LHCN-M2 (cell line): ENCODE results near the gene CDH5. TPM values are rescaled to one million over a fixed set of nuclear protein-coding genes. Genes with fewer than 3 reads are reported as not detected.

Source experiments
- DNase-seq: peaks from one replicate; pipeline ENCODE4 v3.0.0-alpha.2; 2012; ENCODE audit warnings: low read depth
- total RNA-seq: library from RNA; depleted of rRNA; stranded (reverse); fragments of >200 nt; gene quantifications from 2 replicates; pipeline ENCODE4 v1.2.3, GENCODE V29; 2014

Gene CDH5
- total RNA-seq, 1 experiment from 2014 or later = not detected

DNA sequence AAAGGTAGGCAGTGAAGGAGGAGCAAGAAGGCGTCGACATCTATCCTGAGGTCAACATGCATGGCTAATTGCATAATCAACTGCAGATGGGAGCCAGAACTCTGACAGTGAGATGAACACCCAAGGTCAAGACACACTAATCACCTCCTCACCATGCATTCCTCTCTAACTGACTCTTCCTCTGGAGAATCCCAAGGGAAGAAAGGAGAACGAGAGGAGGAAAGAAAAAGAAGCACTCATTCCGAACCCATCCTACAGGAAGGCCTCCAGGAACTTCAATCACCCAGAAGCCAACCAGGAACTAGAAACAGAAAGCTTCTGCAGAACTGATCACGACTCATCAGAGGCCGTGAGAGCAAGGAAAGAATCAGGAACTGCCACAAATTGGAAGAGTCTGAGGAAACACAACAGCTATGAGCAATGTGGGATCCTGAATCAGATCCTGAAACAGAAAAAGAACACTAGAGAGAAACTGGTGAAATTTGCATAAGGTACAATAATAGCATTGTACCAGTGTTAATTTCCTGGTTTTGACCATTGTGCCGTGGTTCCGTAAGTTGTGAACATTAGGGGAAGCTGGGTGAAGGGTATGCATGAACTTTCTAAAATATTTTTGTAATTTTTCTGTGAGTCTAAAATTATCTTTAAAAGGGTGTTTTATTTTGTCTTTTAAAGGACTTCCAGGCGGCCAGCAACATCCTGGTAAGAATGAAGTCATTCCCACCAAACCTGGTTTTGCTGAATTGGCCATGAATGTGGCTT, 50.6 kb downstream of the CDH5 start:
- DNase-seq = peak; percentile 62

DNA sequence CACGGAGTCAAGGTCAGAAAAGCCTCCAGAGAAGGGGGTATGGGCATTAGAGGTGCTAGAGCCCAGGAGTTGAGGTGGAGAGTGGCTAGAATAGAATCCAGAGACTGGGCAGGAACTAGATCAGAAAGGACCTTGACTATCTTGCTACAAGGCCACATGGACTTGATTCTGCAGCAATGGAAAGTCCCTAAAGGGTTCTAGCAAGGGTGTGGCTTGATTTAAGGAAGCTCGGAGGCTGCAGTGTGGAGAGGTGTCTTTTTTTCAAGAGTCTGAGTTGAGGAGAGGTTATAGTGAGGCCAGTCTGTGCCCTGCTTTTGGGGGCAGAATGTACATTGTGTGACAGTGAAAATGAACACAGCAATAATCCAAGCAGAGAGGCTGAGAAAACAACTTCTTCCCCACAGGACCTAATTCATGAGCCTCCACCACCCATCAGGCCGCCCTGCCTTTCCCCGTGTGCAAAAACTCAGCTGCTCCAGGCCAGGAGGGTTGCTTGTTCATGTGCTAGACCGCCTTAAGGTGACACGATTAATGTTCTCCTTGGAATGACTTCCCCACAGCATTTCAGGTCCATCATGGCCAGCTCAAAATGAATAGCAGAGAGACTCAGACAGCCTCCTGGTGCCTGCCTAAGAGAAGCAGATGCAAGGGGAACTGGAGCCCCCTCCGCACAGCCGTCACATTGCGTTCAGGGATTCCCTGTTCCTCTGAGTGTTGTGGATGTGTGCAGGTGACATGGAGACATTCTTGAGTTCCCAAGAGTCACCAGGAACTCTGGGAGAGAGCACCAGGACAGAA, 51.9 kb downstream of the CDH5 start:
- no peak for DNase-seq

DNA sequence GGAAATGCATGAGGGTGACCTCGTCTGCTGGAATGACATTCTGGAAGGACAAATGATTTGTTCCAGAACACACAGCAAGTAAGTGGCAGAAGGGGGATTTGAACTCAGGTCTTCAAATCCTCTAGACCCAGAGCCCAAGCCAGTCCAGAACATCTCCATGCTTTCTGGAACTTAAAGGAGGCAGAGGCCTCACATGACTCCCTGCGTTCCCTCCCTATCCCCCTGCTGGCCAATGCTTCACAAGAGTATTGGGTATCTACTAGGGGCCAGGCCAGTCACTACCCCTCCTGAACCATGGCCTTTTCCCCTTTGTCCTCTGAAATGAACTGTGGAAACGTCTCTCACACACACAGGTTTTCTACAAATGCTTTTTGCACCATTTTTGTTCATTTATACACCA, 53.0 kb downstream of the CDH5 start:
- DNase-seq = no peak

DNA sequence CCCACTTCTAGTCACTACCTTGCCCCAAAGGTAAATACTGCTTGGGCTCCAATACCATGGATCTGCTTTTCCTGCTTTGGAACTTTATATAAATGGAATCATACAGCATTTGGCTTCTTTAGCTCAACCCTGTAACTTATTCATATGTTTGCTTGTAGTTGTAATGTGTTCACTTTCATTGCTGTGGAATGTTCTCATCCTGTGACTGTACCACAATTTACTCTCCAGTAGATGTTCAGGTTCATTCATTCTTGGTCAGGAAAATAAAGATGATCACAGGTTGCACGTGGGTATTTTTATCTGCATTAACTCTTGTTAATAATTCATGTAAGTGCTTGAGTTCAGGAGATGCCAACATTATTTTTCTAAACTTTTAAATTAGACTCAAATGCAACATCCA, 53.9 kb downstream of the CDH5 start:
- DNase-seq = peak; percentile 45

- no peak for DNase-seq
Observed at GRCh38 chr16:66421891-66422290, 55.4 kb downstream of the CDH5 start.

- peak; percentile 73 for DNase-seq
Observed at GRCh38 chr16:66422366-66422765, 55.9 kb downstream of the CDH5 start.

GRCh38 chr16:66423177-66423576, 56.7 kb downstream of the CDH5 start:
- DNase-seq = no peak

DNA sequence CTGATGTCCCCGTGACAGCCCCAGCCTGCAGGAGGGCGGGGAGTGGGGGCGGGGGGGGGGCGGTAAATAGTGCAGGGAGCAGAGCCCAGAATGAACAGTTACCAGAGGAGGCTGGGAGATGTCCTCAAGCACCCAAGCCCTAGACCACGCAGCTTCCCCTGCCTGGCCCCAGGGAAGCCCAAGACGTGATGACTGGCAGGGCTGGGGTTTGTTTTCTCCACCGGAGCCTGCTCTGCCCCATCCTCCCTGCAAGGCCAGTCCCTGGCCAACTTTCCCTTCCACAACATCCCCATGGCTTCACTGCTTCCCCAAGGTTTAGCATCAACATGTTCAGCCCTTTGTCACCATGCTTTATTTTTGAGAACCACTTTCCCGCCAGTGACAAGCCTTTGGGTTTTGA, 59.2 kb downstream of the CDH5 start:
- no peak for DNase-seq

GRCh38 chr16:66426112-66427035, 59.9 kb downstream of the CDH5 start:
- DNase-seq = no peak

DNA sequence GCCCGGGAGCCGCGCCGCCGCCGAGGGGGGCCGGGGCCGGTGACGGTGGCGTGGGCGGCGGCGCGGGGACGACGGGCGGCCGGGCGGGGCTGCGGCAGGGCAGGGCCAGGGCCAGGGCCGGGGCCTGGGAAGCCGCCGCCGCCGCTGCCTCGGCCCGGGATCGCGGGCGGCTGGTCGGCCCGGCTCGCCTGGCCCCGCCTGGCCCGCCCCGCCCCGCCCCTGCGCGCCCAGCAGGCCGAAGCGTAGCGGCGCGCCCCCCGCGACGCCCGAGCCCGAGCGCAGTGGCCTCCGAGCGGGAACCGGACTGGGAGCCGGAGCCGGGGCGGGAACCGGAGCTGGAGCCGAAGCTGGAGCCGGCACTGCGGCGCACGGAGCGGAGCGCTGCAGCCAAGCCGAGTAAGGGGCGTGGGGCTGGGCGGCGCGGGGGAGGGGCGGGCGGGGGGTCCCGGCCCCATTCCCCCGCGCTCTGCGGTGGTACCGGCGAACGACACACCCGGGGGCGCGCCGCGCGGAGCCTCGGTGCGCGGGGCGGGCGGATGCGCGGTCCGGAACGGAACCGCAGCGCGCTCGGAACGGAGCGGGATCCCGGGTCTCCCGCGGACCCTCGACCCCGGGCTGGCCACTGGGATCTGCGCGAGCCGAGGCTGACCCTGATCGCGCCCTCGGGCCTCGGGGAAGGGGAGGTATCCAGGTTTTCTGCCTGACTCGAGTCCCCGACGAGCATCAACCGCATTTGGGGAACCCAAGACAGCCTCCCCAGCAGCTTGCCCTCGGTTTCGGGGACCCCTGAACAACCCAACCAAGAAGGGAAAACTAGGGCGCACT, 60.8 kb downstream of the CDH5 start, which contains the start of gene BEAN1:
BEAN1 (plus strand) TSS at position 260 of the 825 bp plus-strand sequence. CDS start 10,382 bp downstream, outside the sequence.
- no peak for DNase-seq

DNA sequence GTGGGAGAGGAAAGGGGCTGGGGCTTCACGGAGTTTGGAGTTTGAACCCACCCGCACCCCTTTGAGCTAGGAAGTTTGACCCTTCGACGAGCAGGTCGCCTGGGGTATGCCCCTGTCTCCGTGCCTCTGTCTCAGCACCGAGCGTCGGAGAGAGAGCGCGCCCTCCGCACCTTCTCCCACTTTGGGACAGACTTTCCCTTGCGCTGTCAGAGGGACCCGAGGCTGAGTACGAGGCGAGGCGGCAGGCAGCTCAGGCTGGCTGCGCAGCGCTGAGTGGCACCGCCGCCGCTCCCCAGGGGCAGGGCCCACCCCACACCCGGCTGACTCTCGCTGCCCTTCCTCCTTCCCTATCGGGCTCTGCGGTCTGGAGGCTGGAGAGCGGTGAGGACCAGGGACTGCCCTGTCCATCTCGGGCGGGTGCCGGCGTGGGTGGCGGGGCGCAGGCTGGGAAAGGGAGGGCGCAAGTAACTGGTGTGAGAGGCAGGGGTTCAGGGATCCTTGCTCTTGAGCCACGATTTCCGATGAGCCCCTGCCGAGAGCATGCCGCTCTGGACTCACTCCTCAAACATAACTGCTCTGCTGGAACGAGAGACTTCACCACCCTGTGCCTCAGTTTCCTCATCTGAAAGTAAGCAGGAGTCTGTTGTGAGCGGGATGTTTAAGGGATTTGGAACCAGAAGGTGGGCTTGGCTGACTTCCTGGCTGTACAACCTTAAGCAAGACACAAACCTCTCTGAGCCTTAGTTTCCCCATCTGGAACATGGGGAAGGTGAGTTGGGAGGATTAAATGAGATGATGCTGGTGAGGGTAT, 61.6 kb downstream of the CDH5 start:
- DNase-seq = no peak

GRCh38 chr16:66428682-66429251, 62.3 kb downstream of the CDH5 start:
- DNase-seq = no peak

GRCh38 chr16:66429290-66429962, 62.9 kb downstream of the CDH5 start:
- no peak for DNase-seq

DNA sequence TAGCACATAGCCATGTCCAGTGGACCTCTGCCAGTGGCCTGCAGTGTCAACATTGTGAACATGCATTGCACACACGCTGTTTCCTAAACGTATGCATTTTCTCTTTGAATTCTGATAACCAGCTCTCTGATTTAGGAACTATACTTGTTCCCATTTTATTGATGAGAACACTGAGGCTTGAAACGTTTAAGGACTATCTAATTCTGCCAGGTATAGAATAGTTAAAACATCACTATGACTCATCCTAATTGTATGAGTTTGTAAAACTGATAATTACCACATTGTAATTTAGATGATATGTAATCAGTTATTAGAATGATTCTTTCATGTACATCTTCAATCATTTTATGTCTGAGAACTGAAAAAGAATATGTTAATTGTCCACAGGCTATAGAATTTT, 63.7 kb downstream of the CDH5 start:
- DNase-seq = no peak

DNA sequence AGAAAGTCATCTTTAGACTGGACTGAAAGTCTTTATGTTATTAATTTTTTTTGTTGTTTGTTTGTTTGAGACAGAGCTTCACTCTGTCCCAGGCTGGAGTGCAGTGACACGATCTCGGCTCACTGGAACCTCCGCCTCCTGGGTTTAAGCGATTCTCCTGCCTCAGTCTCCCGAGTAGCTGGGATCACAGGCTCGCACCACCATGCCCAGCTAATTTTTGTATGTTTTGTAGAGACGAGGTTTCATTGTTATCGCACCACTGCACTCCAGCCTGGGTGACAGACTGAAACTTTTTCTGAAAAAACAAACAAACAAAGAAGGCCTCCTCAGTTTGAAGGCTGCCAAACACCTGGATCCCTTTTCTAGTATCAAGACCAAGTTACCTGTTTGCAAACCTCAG, 65.3 kb downstream of the CDH5 start:
- no peak for DNase-seq

GRCh38 chr16:66432429-66432828, 65.9 kb downstream of the CDH5 start:
- no peak for DNase-seq

- no peak for DNase-seq
Observed at GRCh38 chr16:66434619-66435430, 68.3 kb downstream of the CDH5 start.

DNA sequence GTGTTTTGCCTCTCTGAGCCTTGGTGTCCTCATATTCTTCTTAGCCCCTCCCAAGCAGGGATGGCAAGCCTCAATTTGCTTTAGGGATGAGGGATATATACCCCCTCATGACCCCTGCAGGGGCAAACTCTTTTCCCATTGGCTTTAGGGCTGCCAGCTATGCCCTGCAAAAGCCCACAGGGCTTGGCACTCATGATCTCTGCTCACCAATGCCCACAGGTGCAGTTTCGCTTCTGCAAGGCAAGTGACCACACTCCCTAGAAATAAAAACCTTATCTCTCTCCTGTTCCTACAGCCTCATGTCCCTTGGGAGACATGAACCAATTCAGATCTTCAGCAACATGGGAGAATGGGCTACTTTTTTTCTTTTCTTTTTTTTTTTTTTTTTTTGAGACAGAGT, 69.4 kb downstream of the CDH5 start:
- DNase-seq = no peak
